Osteoblast (primary cell): ENCODE measurements around the gene ELMO1. TPM values are rescaled to one million over a fixed set of nuclear protein-coding genes. Genes with fewer than 3 reads are reported as not detected.

Source experiments
- DNase-seq: peaks from one replicate; pipeline ENCODE4 v3.0.0; 2011; ENCODE audit warnings: low spot score, mixed read lengths; ENCODE audit not compliant: insufficient read length; ENCODE audit errors: missing footprints
- H2AFZ ChIP-seq: 2 replicates; pipeline ENCODE4 v1.6.0; 2011; ENCODE audit warnings: mild to moderate bottlenecking, low read length
- H3K27ac ChIP-seq: 2 replicates; pipeline ENCODE4 v1.5.1; 2011; ENCODE audit warnings: mild to moderate bottlenecking, low read depth, low read length, moderate library complexity
- H3K27me3 ChIP-seq: 2 replicates; pipeline ENCODE4 v1.6.0; 2012; ENCODE audit warnings: mild to moderate bottlenecking, control low read depth, inconsistent platforms, low read length, moderate library complexity; ENCODE audit not compliant: insufficient read depth
- H3K36me3 ChIP-seq: 2 replicates; pipeline ENCODE4 v1.5.1; 2011; ENCODE audit warnings: mild to moderate bottlenecking, low read length, control low read depth, moderate library complexity; ENCODE audit not compliant: insufficient read depth
- H3K4me1 ChIP-seq: 2 replicates; pipeline ENCODE4 v1.5.1; 2011; ENCODE audit warnings: mild to moderate bottlenecking, low read length, control low read depth, moderate library complexity; ENCODE audit not compliant: insufficient read depth
- H3K4me2 ChIP-seq: 2 replicates; pipeline ENCODE4 v1.6.0; 2011; ENCODE audit warnings: mild to moderate bottlenecking, low read length; ENCODE audit not compliant: insufficient read depth
- H3K4me3 ChIP-seq: fragments of 200-600 bp; sonication (generic); 3 replicates; pipeline ENCODE4 v1.5.1; 2012; ENCODE audit warnings: mild to moderate bottlenecking, low read length, inconsistent platforms; ENCODE audit not compliant: insufficient read depth
- H3K79me2 ChIP-seq: 2 replicates; pipeline ENCODE4 v1.6.0; 2012; ENCODE audit warnings: mild to moderate bottlenecking, low read length, control low read depth, inconsistent platforms; ENCODE audit not compliant: insufficient read depth
- H3K9me3 ChIP-seq: 2 replicates; pipeline ENCODE4 v1.5.1; 2011; ENCODE audit warnings: low read depth, low read length, control low read depth
- H4K20me1 ChIP-seq: 2 replicates; pipeline ENCODE4 v1.6.0; 2012; ENCODE audit warnings: mild to moderate bottlenecking, low read length, control low read depth; ENCODE audit not compliant: insufficient read depth
- total RNA-seq: library from RNA; depleted of rRNA; stranded (reverse); fragments of >200 nt; gene quantifications from 2 replicates; pipeline ENCODE4 v1.2.3, GENCODE V29; 2012
- TF ChIP-seq, protein P1 (sequence below): IDR thresholded peaks from 2 replicates; pipeline ENCODE4 v1.5.1; 2011; ENCODE audit warnings: mild to moderate bottlenecking, low read depth, low read length, moderate library complexity; ENCODE audit errors: extremely low read depth

Gene ELMO1
- total RNA-seq, 1 donor, result 2.2 TPM

GRCh38 chr7:36887969-36888368 lies 560.7 kb downstream of the ELMO1 start:
- no peaks in the 10 kb centered on the region for H3K4me1 ChIP-seq
- no peak overlapping the region for H2AFZ ChIP-seq
- H3K79me2 ChIP-seq, result no peaks in the 10 kb centered on the region
- H3K27me3 ChIP-seq, result no peaks in the 10 kb centered on the region
- no peak overlapping the region for H3K27ac ChIP-seq
- TF ChIP-seq, protein P1, sequence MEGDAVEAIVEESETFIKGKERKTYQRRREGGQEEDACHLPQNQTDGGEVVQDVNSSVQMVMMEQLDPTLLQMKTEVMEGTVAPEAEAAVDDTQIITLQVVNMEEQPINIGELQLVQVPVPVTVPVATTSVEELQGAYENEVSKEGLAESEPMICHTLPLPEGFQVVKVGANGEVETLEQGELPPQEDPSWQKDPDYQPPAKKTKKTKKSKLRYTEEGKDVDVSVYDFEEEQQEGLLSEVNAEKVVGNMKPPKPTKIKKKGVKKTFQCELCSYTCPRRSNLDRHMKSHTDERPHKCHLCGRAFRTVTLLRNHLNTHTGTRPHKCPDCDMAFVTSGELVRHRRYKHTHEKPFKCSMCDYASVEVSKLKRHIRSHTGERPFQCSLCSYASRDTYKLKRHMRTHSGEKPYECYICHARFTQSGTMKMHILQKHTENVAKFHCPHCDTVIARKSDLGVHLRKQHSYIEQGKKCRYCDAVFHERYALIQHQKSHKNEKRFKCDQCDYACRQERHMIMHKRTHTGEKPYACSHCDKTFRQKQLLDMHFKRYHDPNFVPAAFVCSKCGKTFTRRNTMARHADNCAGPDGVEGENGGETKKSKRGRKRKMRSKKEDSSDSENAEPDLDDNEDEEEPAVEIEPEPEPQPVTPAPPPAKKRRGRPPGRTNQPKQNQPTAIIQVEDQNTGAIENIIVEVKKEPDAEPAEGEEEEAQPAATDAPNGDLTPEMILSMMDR, result no peak
- no peaks in the 10 kb centered on the region for H4K20me1 ChIP-seq
- DNase-seq, result no peak
- no peak overlapping the region for H3K4me2 ChIP-seq
- no peaks in the 10 kb centered on the region for H3K9me3 ChIP-seq
- H3K4me3 ChIP-seq, result no peak overlapping the region
- H3K36me3 ChIP-seq, result no peaks in the 10 kb centered on the region

DNA sequence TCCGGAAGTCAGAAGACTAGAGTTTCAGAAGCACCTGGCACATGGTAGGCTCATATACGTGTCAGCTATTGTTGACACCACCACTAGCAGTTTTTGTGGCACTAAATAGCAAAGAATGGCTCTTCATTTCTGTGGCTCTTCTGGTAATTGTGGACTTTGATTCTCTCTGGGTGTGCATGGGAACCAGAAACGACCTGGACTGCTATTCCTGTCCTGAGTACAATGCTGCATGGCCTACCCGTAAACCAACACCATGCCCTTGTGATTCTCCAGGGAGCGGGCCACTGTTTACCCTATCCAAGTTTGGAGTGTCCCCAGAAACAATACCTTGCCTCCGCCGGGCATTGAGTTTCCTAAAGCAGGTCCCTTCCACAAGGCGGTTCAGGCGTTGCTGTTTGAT lies 561.4 kb downstream of the ELMO1 start:
- Histone ChIP-seq H2AFZ (no peak overlapping the region), H3K27ac (no peak overlapping the region), H3K9me3 (no peaks in the 10 kb centered on the region), H3K4me2 (no peak overlapping the region), H3K4me1 (no peaks in the 10 kb centered on the region), H3K79me2 (no peaks in the 10 kb centered on the region), H3K27me3 (no peaks in the 10 kb centered on the region), H3K36me3 (no peaks in the 10 kb centered on the region), H4K20me1 (no peaks in the 10 kb centered on the region), H3K4me3 (no peak overlapping the region)
- TF ChIP-seq, protein P1, result no peak
- no peak for DNase-seq

GRCh38 chr7:36884910-36885309 lies 563.8 kb downstream of the ELMO1 start:
- H3K4me1 ChIP-seq, result no peaks in the 10 kb centered on the region
- DNase-seq, result no peak
- no peaks in the 10 kb centered on the region for H4K20me1 ChIP-seq
- TF ChIP-seq, protein P1, result no peak
- no peak overlapping the region for H3K4me2 ChIP-seq
- H3K9me3 ChIP-seq, result no peaks in the 10 kb centered on the region
- no peaks in the 10 kb centered on the region for H3K79me2 ChIP-seq
- H3K4me3 ChIP-seq, result no peak overlapping the region
- no peak overlapping the region for H3K27ac ChIP-seq
- H3K27me3 ChIP-seq, result no peaks in the 10 kb centered on the region
- H2AFZ ChIP-seq, result no peak overlapping the region
- H3K36me3 ChIP-seq, result no peaks in the 10 kb centered on the region

DNA sequence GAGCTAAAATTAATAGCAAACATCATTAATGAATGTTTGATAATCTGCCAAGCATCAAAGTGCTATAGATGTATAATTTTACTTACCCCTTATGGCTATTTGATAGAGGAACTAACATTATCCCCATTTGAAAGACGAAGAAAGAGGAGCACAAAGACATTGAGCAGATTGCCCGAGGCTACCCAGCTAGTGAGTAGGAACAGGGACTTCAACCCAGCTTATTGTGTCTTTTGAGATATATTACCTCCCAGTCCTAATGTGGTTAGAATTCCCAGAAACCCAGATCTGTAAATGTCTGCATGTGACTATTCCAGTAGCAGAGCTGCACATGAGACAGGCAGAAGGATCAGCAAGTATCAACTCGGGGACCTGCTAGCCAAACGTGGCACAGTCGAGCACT lies 564.3 kb downstream of the ELMO1 start:
- no peaks in the 10 kb centered on the region for H3K9me3 ChIP-seq
- DNase-seq, result no peak
- H3K4me2 ChIP-seq, result no peak overlapping the region
- no peak overlapping the region for H3K27ac ChIP-seq
- TF ChIP-seq, protein P1, result no peak
- H3K4me1 ChIP-seq, result no peaks in the 10 kb centered on the region
- no peak overlapping the region for H2AFZ ChIP-seq
- no peaks in the 10 kb centered on the region for H3K36me3 ChIP-seq
- H3K4me3 ChIP-seq, result no peak overlapping the region
- H3K27me3 ChIP-seq, result no peaks in the 10 kb centered on the region
- no peaks in the 10 kb centered on the region for H4K20me1 ChIP-seq
- H3K79me2 ChIP-seq, result no peaks in the 10 kb centered on the region
